ENCODE measurements around the gene ASCC1. TPM values are rescaled to one million over a fixed set of nuclear protein-coding genes. Genes with fewer than 3 reads are reported as not detected.
A peak's percentile ranks its signal among the peaks of the same experiment; 100 is the strongest.

Gene ASCC1
- total and polyA plus RNA-seq, 2 of the 13 experiments (the other 11 are each of a cell fraction or from before 2014, with no cell fraction given): 21.6 to 30.1 TPM

GRCh38 chr10:72068901-72069446 is 147.1 kb downstream of the ASCC1 start (continued):
- TF ChIP-seq CERS6 (CRISPR knock-in tag; IDR thresholded peaks at IDR 0.05): no peak
- peak; percentile 86 for TF ChIP-seq ZFX (CRISPR knock-in tag; IDR thresholded peaks at IDR 0.05; ENCODE audit: low read depth)
- TF ChIP-seq HES4 (CRISPR knock-in tag; IDR thresholded peaks at IDR 0.05; ENCODE audit: borderline replicate concordance): no peak
- TF ChIP-seq ZNF703 (CRISPR knock-in tag; IDR thresholded peaks at IDR 0.05; ENCODE audit: borderline replicate concordance): no peak
- no peak for TF ChIP-seq FOXJ3 (CRISPR knock-in tag; IDR thresholded peaks at IDR 0.05; ENCODE audit: borderline replicate concordance)
- 0 out of 2 replicates have a peak, but pooled peaks have one; percentile 59 for TF ChIP-seq ZNF616 (CRISPR knock-in tag; IDR thresholded peaks at IDR 0.05; ENCODE audit: low read depth)
- TF ChIP-seq FOXO1 (CRISPR knock-in tag; IDR thresholded peaks at IDR 0.05): 0 out of 2 replicates have a peak, but pooled peaks have one; percentile 68
- TF ChIP-seq ATF2 (CRISPR knock-in tag; IDR thresholded peaks at IDR 0.05): peak; percentile 30
- no peak for TF ChIP-seq ZNF512B (CRISPR knock-in tag; IDR thresholded peaks at IDR 0.05; ENCODE audit: borderline replicate concordance)
- TF ChIP-seq ZNF567 (CRISPR knock-in tag; IDR thresholded peaks at IDR 0.05; ENCODE audit: borderline replicate concordance): no peak
- no peak for TF ChIP-seq MAFF (IDR thresholded peaks at IDR 0.05; ENCODE audit: low read depth, low read length)
- TF ChIP-seq ZBTB46 (CRISPR knock-in tag; IDR thresholded peaks at IDR 0.05; ENCODE audit: borderline replicate concordance): no peak
- no peak for TF ChIP-seq KLF15 (CRISPR knock-in tag; IDR thresholded peaks at IDR 0.05; ENCODE audit: borderline replicate concordance)
- TF ChIP-seq HIVEP1 (CRISPR knock-in tag; IDR thresholded peaks at IDR 0.05): no peak
- TF ChIP-seq ZNF296 (CRISPR knock-in tag; conservative IDR thresholded peaks at IDR 0.05): peak; percentile 84
- TF ChIP-seq ZIK1 (CRISPR knock-in tag; IDR thresholded peaks at IDR 0.05; ENCODE audit: borderline replicate concordance, low read depth): peak; percentile 48; the same call in 1 of the 2 replicates
- TF ChIP-seq ZNF839 (CRISPR knock-in tag; IDR thresholded peaks at IDR 0.05; ENCODE audit: borderline replicate concordance): no peak
- TF ChIP-seq ATAD3A (CRISPR knock-in tag; IDR thresholded peaks at IDR 0.05): no peak
- TF ChIP-seq ZFP36L1 (CRISPR knock-in tag; IDR thresholded peaks at IDR 0.05): no peak
- no peak for TF ChIP-seq E2F1 (CRISPR knock-in tag; IDR thresholded peaks at IDR 0.05)
- no peak for TF ChIP-seq PRMT3 (CRISPR knock-in tag; IDR thresholded peaks at IDR 0.05; ENCODE audit: borderline replicate concordance, low read depth)
- TF ChIP-seq ZEB1 (IDR thresholded peaks at IDR 0.05; ENCODE audit: insufficient replicate concordance, low read depth): no peak

All from HepG2 (cell line).